ENCODE measurements around the gene POLD3. TPM values are rescaled to one million over a fixed set of nuclear protein-coding genes. Genes with fewer than 3 reads are reported as not detected.

POLD3 gene
- total RNA-seq, 4 donors from 2014 or later: 7.4 to 29.4 (median 20.6) TPM

DNA sequence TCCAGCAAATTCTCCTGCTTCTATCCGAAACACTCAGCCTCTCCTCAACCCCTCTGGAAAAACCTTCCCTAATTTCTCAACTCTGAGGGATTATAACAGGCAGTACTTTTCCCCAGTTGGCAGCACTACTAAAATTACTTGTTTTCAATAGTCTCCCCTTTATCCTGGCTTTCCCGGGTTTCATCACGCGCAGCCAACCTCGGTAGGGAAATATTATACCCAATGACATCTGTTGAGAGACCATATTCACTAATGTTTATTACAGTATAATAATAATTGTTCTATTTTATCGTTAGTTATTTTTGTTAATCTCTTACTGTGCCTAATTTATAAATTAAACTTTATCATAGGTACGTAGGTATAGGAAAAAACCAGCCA lies 330 bp upstream of the POLD3 start:
- Histone ChIP-seq H3K9me3 (no peaks in the 10 kb centered on the region), H3K4me3 (peak overlapping the region in 3 of 4 donors; percentile 85 to 100 (median 99)), H3K27me3 (no peaks in the 10 kb centered on the region), H3K36me3 (peaks cover 0 to 2% (median 0%) of the 10 kb centered on the region in 4 donors), H3K27ac (peak overlapping the region; percentile 80 to 93 (median 86)), H3K4me1 (peaks cover 6 to 23% (median 18%) of the 10 kb centered on the region in 4 donors)
- in situ Hi-C loops (cut with MboI; ENCODE audit: low pct_ligation_motif_present in 1 of 4, low pct_unique_long_range_greater_than_20kb in 1 of 4, low sequenced_read_pairs in 3 of 4) (no loop called here), intact Hi-C loops (cut with DNase I; ENCODE audit: low total_unique reads) (no loop called here)
- WGBS, 2 donors (ENCODE audit: low coverage in 1 of 2): 0 to 20% methylated on average over 5 to 7 of the region's 7 CpGs
- DNase-seq: no peak
- TF ChIP-seq EP300 (IDR thresholded peaks at IDR 0.05; ENCODE audit: low read depth): no peak
- TF ChIP-seq, protein P1, sequence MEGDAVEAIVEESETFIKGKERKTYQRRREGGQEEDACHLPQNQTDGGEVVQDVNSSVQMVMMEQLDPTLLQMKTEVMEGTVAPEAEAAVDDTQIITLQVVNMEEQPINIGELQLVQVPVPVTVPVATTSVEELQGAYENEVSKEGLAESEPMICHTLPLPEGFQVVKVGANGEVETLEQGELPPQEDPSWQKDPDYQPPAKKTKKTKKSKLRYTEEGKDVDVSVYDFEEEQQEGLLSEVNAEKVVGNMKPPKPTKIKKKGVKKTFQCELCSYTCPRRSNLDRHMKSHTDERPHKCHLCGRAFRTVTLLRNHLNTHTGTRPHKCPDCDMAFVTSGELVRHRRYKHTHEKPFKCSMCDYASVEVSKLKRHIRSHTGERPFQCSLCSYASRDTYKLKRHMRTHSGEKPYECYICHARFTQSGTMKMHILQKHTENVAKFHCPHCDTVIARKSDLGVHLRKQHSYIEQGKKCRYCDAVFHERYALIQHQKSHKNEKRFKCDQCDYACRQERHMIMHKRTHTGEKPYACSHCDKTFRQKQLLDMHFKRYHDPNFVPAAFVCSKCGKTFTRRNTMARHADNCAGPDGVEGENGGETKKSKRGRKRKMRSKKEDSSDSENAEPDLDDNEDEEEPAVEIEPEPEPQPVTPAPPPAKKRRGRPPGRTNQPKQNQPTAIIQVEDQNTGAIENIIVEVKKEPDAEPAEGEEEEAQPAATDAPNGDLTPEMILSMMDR (IDR thresholded peaks at IDR 0.05): no peak
- TF ChIP-seq POLR2AphosphoS5 (IDR thresholded peaks at IDR 0.05): no peak
- TF ChIP-seq POLR2A (IDR thresholded peaks at IDR 0.05): no peak

DNA sequence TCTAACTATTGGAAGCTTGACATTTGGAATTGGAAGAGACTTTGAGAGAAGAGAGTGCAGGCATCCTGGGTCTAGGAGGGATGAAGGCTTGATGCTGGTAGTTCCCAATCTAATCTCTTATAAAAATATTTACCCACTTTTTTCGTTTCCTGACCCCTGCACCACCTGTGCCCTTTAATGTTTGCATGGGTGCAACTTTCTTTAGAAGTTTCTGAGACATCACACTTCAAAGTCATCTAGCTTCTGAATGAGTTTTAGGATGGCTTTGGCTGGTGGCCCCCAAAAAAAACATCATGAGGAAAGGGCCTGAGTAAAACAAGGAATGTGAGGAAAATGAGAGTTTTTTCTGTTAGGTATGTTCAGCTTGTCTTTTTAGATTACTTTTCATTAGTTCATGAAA lies 1.1 kb downstream of the POLD3 start:
- peak overlapping the region; percentile 35 to 100 (median 92) for H3K4me3 ChIP-seq
- intact Hi-C loops (cut with DNase I; ENCODE audit: low total_unique reads): no loop called here
- WGBS, 2 donors (ENCODE audit: low coverage in 1 of 2): 0 to 3% methylated on average over 1 of the region's 1 CpG
- H3K36me3 ChIP-seq: peaks cover 0 to 6% (median 0%) of the 10 kb centered on the region in 4 donors
- no peaks in the 10 kb centered on the region for H3K27me3 ChIP-seq
- TF ChIP-seq POLR2A (IDR thresholded peaks at IDR 0.05) (no peak), POLR2AphosphoS5 (IDR thresholded peaks at IDR 0.05) (no peak), EP300 (IDR thresholded peaks at IDR 0.05; ENCODE audit: low read depth) (no peak)
- TF ChIP-seq, protein P1 (IDR thresholded peaks at IDR 0.05): no peak
- peak overlapping the region; percentile 80 to 93 (median 86) for H3K27ac ChIP-seq
- H3K4me1 ChIP-seq: peaks cover 6 to 23% (median 18%) of the 10 kb centered on the region in 4 donors
- in situ Hi-C loops (cut with MboI; ENCODE audit: low pct_ligation_motif_present in 1 of 4, low pct_unique_long_range_greater_than_20kb in 1 of 4, low sequenced_read_pairs in 3 of 4): no loop called here
- DNase-seq: no peak
- H3K9me3 ChIP-seq: no peaks in the 10 kb centered on the region

DNA sequence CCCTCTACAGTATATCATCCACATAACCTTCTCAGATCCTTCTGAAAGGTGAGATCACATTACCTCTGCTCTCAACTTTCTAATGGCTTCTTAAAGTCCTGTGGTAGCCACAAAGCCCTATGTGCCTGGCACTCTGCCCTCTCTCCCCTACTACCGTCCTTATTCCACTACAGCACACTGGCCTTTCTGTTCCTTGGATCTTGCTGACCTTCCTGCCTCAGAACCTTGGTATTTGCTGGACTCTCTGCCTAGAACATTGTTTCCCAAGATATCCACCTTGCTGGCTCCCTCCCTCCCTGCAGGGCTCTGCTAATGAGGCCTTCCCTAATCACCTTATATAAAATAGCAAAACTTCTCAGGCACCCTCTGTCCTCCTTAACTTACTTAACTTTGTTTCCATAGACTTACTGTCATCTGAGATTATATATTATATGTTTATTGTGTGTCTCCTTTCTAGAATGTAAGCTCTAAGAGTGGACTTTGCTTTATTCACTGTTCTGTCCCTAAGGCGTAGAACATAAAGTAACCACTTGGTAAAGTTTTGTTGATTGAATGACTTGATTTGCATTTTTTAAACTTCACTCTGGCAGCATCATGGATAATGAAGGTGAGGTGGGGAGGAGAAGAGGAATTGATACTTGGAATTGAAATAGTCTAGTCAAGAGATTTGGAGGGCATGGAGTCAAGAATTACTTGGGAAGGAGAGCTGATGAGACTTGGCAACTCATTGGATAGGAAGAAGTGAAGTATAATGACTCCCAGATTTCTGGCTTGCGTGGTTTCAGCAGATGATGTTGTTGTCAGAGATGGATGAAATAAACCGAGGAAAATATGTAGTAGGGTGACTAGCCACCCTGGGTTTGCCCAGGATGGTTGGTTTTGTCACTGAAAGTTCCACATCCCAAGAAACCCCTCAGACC lies 10.5 kb downstream of the POLD3 start:
- in situ Hi-C loops (cut with MboI; ENCODE audit: low pct_ligation_motif_present in 1 of 4, low pct_unique_long_range_greater_than_20kb in 1 of 4, low sequenced_read_pairs in 3 of 4): loop anchor here in 1 of 4 donors (25.0 kb wide), 1 partner anchor 134 kb away; the partner anchor contains the start of genes CHRDL2 and RNF169
- 74 to 84% methylated on average over 3 to 4 of the region's 4 CpGs for whole genome bisulfite sequencing, 2 donors (ENCODE audit: low coverage in 1 of 2)
- H3K36me3 ChIP-seq: peaks cover 0 to 6% (median 1%) of the 10 kb centered on the region in 4 donors

More for the DNA sequence above, 10.5 kb downstream of the POLD3 start:
- peak overlapping the region in 3 of 4 donors; percentile 30 to 59 (median 49) for H3K27ac ChIP-seq
- intact Hi-C loops (cut with DNase I; ENCODE audit: low total_unique reads): loop anchor here (5.0 kb wide), 1 partner anchor 134 kb away; no protein-coding TSS in a partner anchor
- H3K4me3 ChIP-seq: no peak overlapping the region
- H3K9me3 ChIP-seq: no peaks in the 10 kb centered on the region
- DNase-seq: no peak
- TF ChIP-seq EP300 (IDR thresholded peaks at IDR 0.05; ENCODE audit: low read depth): no peak
- peak; percentile 23 for TF ChIP-seq POLR2A (IDR thresholded peaks at IDR 0.05)
- TF ChIP-seq POLR2AphosphoS5 (IDR thresholded peaks at IDR 0.05): no peak
- TF ChIP-seq, protein P1 (IDR thresholded peaks at IDR 0.05): no peak
- H3K27me3 ChIP-seq: no peaks in the 10 kb centered on the region
- H3K4me1 ChIP-seq: peaks cover 0 to 22% (median 6%) of the 10 kb centered on the region in 4 donors

Data from transverse colon (tissue), 4 donors.